Body of pancreas (tissue), 4 donors: ENCODE data around the gene PRIMA1.

ENCODE experiments used
- POLR2A ChIP-seq, 3 donors: fragments of 450-650 bp; IDR thresholded peaks; one replicate each; pipeline ENCODE4 v1.6.1; 2016; ENCODE audit warnings: antibody characterized with exemption in 3 of 3, mild to moderate bottlenecking in 2 of 3
- TF ChIP-seq, protein P1 (sequence below), 7 experiments: fragments of 450-650 bp in 4 of 7; fragments of 200-600 bp in 3 of 7; sonication (generic) in 3 of 7; IDR thresholded peaks; one replicate each; pipeline ENCODE4 v1.5.1; 2016 to 2019; ENCODE audit warnings: antibody characterized with exemption in 7 of 7

GRCh38 chr14:93751946-93752655 lies 36.2 kb downstream of the PRIMA1 start:
- TF ChIP-seq, protein P1, sequence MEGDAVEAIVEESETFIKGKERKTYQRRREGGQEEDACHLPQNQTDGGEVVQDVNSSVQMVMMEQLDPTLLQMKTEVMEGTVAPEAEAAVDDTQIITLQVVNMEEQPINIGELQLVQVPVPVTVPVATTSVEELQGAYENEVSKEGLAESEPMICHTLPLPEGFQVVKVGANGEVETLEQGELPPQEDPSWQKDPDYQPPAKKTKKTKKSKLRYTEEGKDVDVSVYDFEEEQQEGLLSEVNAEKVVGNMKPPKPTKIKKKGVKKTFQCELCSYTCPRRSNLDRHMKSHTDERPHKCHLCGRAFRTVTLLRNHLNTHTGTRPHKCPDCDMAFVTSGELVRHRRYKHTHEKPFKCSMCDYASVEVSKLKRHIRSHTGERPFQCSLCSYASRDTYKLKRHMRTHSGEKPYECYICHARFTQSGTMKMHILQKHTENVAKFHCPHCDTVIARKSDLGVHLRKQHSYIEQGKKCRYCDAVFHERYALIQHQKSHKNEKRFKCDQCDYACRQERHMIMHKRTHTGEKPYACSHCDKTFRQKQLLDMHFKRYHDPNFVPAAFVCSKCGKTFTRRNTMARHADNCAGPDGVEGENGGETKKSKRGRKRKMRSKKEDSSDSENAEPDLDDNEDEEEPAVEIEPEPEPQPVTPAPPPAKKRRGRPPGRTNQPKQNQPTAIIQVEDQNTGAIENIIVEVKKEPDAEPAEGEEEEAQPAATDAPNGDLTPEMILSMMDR (IDR thresholded peaks at IDR 0.05), result no peak
- TF ChIP-seq POLR2A (IDR thresholded peaks at IDR 0.05), result no peak
